IMR-90 (cell line): ENCODE data around the gene CATSPER1. TPM values are rescaled to one million over a fixed set of nuclear protein-coding genes. Genes with fewer than 3 reads are reported as not detected.

ENCODE experiments used
- ATAC-seq: fragments of 200-7000 bp; cut with Tn5 transposase; 2 replicates; pipeline ENCODE4 v1.9.1; 2020; ENCODE audit warnings: low read depth, mild to moderate bottlenecking, moderate library complexity
- BruUV-seq: library from RNA; stranded (reverse); fragments of 400-500 nt; replicated peaks from 2 replicates; lab custom pipeline; 2021; lab: Mats Ljungman, UMichigan
- CTCF ChIA-PET: fragments of 300-600 bp; formaldehyde crosslinking; extraction: SDS; loops from one replicate; lab custom pipeline; 2021; ENCODE audit warnings: antibody characterized with exemption; lab: Yijun Ruan, JAX
- POLR2A ChIA-PET: fragments of 300-600 bp; sonication (Branson Sonifier 250); formaldehyde crosslinking; loops from one replicate; lab custom pipeline; 2022; ENCODE audit warnings: antibody characterized with exemption; ENCODE audit not compliant: unreplicated experiment; lab: Charles Lee
- DNase-seq: peaks from one replicate; pipeline ENCODE4 v3.0.0; 2013
- H2AFZ ChIP-seq: replicated peaks from 2 replicates; pipeline ENCODE3; 2013; ENCODE audit warnings: low read length, mild to moderate bottlenecking; ENCODE audit not compliant: poor library complexity
- H2AK5ac ChIP-seq: 2 replicates; pipeline ENCODE4 v1.6.1; 2013; ENCODE audit warnings: low read depth, low read length, inconsistent platforms
- H2AK9ac ChIP-seq: replicated peaks from 2 replicates; pipeline ENCODE3; 2013; ENCODE audit warnings: mild to moderate bottlenecking, low read depth, low read length, moderate library complexity; ENCODE audit not compliant: poor library complexity
- H2BK120ac ChIP-seq: 2 replicates; pipeline ENCODE4 v1.6.1; 2013; ENCODE audit warnings: low read depth, low read length, inconsistent platforms
- H2BK15ac ChIP-seq: 3 replicates; pipeline ENCODE4 v1.6.1; 2013; ENCODE audit warnings: low read depth, low read length, inconsistent platforms
- H2BK20ac ChIP-seq: 2 replicates; pipeline ENCODE4 v1.6.1; 2013; ENCODE audit warnings: low read depth, mild to moderate bottlenecking, inconsistent platforms, low read length, moderate library complexity
- H2BK5ac ChIP-seq: 2 replicates; pipeline ENCODE4 v1.6.1; 2013; ENCODE audit warnings: mild to moderate bottlenecking, low read depth, low read length, inconsistent platforms; ENCODE audit not compliant: poor library complexity, severe bottlenecking
- H3K14ac ChIP-seq: replicated peaks from 2 replicates; pipeline ENCODE4 v1.6.1; 2013; ENCODE audit warnings: low read depth, low read length, inconsistent platforms
- H3K18ac ChIP-seq: 2 replicates; pipeline ENCODE4 v1.6.1; 2013; ENCODE audit warnings: low read depth, low read length, control low read depth
- H3K23ac ChIP-seq: 2 replicates; pipeline ENCODE4 v1.6.1; 2013; ENCODE audit warnings: low read depth, low read length, inconsistent platforms
- H3K27ac ChIP-seq: 2 replicates; pipeline ENCODE4 v1.5.1; 2013; ENCODE audit warnings: mild to moderate bottlenecking, control low read depth, low read length; ENCODE audit not compliant: insufficient read depth
- H3K27me3 ChIP-seq: 2 replicates; pipeline ENCODE4 v1.6.1; 2013; ENCODE audit warnings: low read length; ENCODE audit not compliant: control insufficient read depth, insufficient read depth
- H3K36me3 ChIP-seq: 2 replicates; pipeline ENCODE4 v1.6.1; 2013; ENCODE audit warnings: low read length, mixed read lengths; ENCODE audit not compliant: control insufficient read depth, insufficient read depth
- H3K4ac ChIP-seq: 2 replicates; pipeline ENCODE4 v1.6.1; 2013; ENCODE audit warnings: low read depth, low read length, inconsistent platforms
- H3K4me1 ChIP-seq: 2 replicates; pipeline ENCODE4 v1.6.1; 2013; ENCODE audit warnings: low read length, mixed read lengths; ENCODE audit not compliant: control insufficient read depth, insufficient read depth
- H3K4me2 ChIP-seq: 2 replicates; pipeline ENCODE4 v1.6.1; 2013; ENCODE audit warnings: low read depth, mild to moderate bottlenecking, control low read depth, low read length, moderate library complexity
- H3K4me3 ChIP-seq: 2 replicates; pipeline ENCODE4 v1.5.1; 2013; ENCODE audit warnings: low read depth, mild to moderate bottlenecking, control low read depth, low read length, moderate library complexity; ENCODE audit not compliant: insufficient read depth
- H3K56ac ChIP-seq: 2 replicates; pipeline ENCODE4 v1.6.1; 2013; ENCODE audit warnings: low read length, inconsistent platforms; ENCODE audit not compliant: insufficient read depth; ENCODE audit errors: extremely low read depth
- H3K79me1 ChIP-seq, 2 experiments: 2 replicates each; pipeline ENCODE4 v1.6.1; 2013; ENCODE audit warnings: low read length in 2 of 2, inconsistent platforms in 1 of 2, low read depth in 1 of 2
- H3K9ac ChIP-seq: 2 replicates; pipeline ENCODE4 v1.6.1; 2013; ENCODE audit warnings: low read depth, low read length, control low read depth
- H3K9me1 ChIP-seq: 2 replicates; pipeline ENCODE4 v1.6.1; 2013; ENCODE audit warnings: low read length, inconsistent platforms; ENCODE audit not compliant: insufficient read depth
- H3K9me3 ChIP-seq: 2 replicates; pipeline ENCODE4 v1.6.1; 2013; ENCODE audit warnings: low read length; ENCODE audit not compliant: control insufficient read depth, insufficient read depth
- H4K20me1 ChIP-seq: 2 replicates; pipeline ENCODE4 v1.6.1; 2013; ENCODE audit warnings: low read length, inconsistent platforms; ENCODE audit not compliant: insufficient read depth
- H4K5ac ChIP-seq: 2 replicates; pipeline ENCODE4 v1.6.1; 2013; ENCODE audit warnings: mild to moderate bottlenecking, low read depth, low read length, control low read depth
- H4K8ac ChIP-seq, 2 experiments: 2 replicates each; pipeline ENCODE4 v1.6.1; 2013; ENCODE audit warnings: low read depth in 2 of 2, low read length in 2 of 2, control low read depth in 1 of 2, inconsistent platforms in 1 of 2
- H4K91ac ChIP-seq: 2 replicates; pipeline ENCODE4 v1.6.1; 2013; ENCODE audit warnings: low read depth, low read length, inconsistent platforms; ENCODE audit not compliant: insufficient read depth
- BHLHE40 ChIP-seq: fragments of 150-350 bp; IDR thresholded peaks from 2 replicates; pipeline ENCODE4 v1.6.1; 2016; ENCODE audit warnings: mild to moderate bottlenecking, low read depth, low read length
- CEBPB ChIP-seq: IDR thresholded peaks from 2 replicates; pipeline ENCODE4 v1.6.1; 2012; ENCODE audit warnings: low read depth, low read length, improper control_type of control experiment
- CHD1 ChIP-seq: IDR thresholded peaks from 2 replicates; pipeline ENCODE4 v1.6.1; 2012; ENCODE audit warnings: low read depth, low read length, improper control_type of control experiment
- CTCF ChIP-seq: conservative IDR thresholded peaks from 2 replicates; pipeline ENCODE4 v1.5.1; 2012; ENCODE audit warnings: mild to moderate bottlenecking, low read depth, low read length, improper control_type of control experiment
- FOS ChIP-seq: fragments of 150-350 bp; IDR thresholded peaks from 2 replicates; pipeline ENCODE4 v1.6.1; 2016; ENCODE audit warnings: low read depth, low read length
- MAZ ChIP-seq: IDR thresholded peaks from 2 replicates; pipeline ENCODE4 v1.6.1; 2012; ENCODE audit warnings: low read depth, mild to moderate bottlenecking, low read length, improper control_type of control experiment, moderate library complexity, borderline replicate concordance
- MXI1 ChIP-seq: IDR thresholded peaks from 2 replicates; pipeline ENCODE4 v1.6.1; 2012; ENCODE audit warnings: low read depth, mild to moderate bottlenecking, low read length, moderate library complexity, borderline replicate concordance
- POLR2A ChIP-seq: IDR thresholded peaks from 2 replicates; pipeline ENCODE4 v1.6.1; 2012; ENCODE audit warnings: mild to moderate bottlenecking, low read depth, low read length
- RAD21 ChIP-seq: IDR thresholded peaks from 2 replicates; pipeline ENCODE4 v1.6.1; 2012; ENCODE audit warnings: low read length, improper control_type of control experiment
- RCOR1 ChIP-seq: IDR thresholded peaks from 2 replicates; pipeline ENCODE4 v1.6.1; 2012; ENCODE audit warnings: mild to moderate bottlenecking, low read length, improper control_type of control experiment; ENCODE audit not compliant: insufficient replicate concordance
- RFX5 ChIP-seq: IDR thresholded peaks from 2 replicates; pipeline ENCODE4 v1.8.0; 2012; ENCODE audit warnings: low read depth, mild to moderate bottlenecking, low read length, moderate library complexity
- WGBS, 2 experiments: methylation state at CpG; one replicate each; pipeline versions ENCODE4 v1.1.5 to v1.1.7; 2013; ENCODE audit warnings: missing lambda C conversion rate in 2 of 2; ENCODE audit not compliant: insufficient read length in 1 of 2; ENCODE audit errors: extremely low coverage in 2 of 2; 5-methylcytosine and 5-hydroxymethylcytosine counted together
- dilution Hi-C: fragments of 300-500 bp; cut with HindIII; formaldehyde crosslinking; loops from one replicate; pipeline ENCODE4 v1.14.3; 2018; ENCODE audit warnings: low sequenced_read_pairs; ENCODE audit not compliant: unreplicated experiment
- in situ Hi-C: fragments of 300-500 bp; cut with MboI; formaldehyde crosslinking; loops from 3 replicates; pipeline ENCODE4 v1.14.3; 2019; ENCODE audit warnings: low sequenced_read_pairs, inconsistent platforms, mixed read lengths
- intact Hi-C: fragments of 100-400 bp; cut with micrococcal nuclease; formaldehyde crosslinking; loops from 2 replicates; pipeline ENCODE4 v1.10.0; 2022
- polyA plus RNA-seq, 3 experiments: library from polyadenylated mRNA; depleted of rRNA; stranded (reverse); fragments of >200 nt; gene quantifications; 2 replicates each; pipeline ENCODE4 v1.2.3, GENCODE V29; 2012; ENCODE audit warnings: low replicate concordance in 1 of 3
- total RNA-seq: library from RNA; depleted of rRNA; stranded (reverse); fragments of >200 nt; gene quantifications from 2 replicates; pipeline ENCODE4 v1.2.3, GENCODE V29; 2012

The CATSPER1 gene
- total and polyA plus RNA-seq, 2 of the 4 experiments (the other 2 are of a cell fraction), result 0.18 to 0.91 TPM

GRCh38 chr11:66047541-66048365 lies 21.5 kb upstream of the CATSPER1 start:
- Histone ChIP-seq H3K27ac (no peak overlapping the region), H3K4me1 (peaks cover 6% of the 10 kb centered on the region), H2AFZ (no peak overlapping the region), H2BK120ac (no peak overlapping the region), H2BK15ac (no peak overlapping the region), H3K4me3 (no peak overlapping the region), H2AK9ac (no peak overlapping the region), H3K27me3 (peaks cover 27% of the 10 kb centered on the region; the same call in 1 of the 2 replicates), H3K4ac (no peak overlapping the region), H3K9ac (no peak overlapping the region), H3K9me1 (0 out of 2 replicates have a peak, but pooled peaks cover 7% of the 10 kb centered on the region), H3K23ac (no peak overlapping the region), H2BK5ac (no peak overlapping the region), H2BK20ac (no peak overlapping the region), H2AK5ac (no peak overlapping the region), H3K56ac (no peak overlapping the region), H4K5ac (no peak overlapping the region), H3K14ac (no peak overlapping the region), H4K91ac (no peak overlapping the region), H4K20me1 (0 out of 2 replicates have a peak, but pooled peaks cover 2% of the 10 kb centered on the region), H3K18ac (no peak overlapping the region), H3K79me1 (peaks cover 0 to 15% of the 10 kb centered on the region in 2 experiments; a peak in 2 of 4 replicates), H4K8ac (no peak overlapping the region), H3K9me3 (no peaks in the 10 kb centered on the region; the same call in 1 of the 2 replicates), H3K4me2 (no peak overlapping the region), H3K36me3 (no peaks in the 10 kb centered on the region)
- ATAC-seq (no peak), DNase-seq (no peak)
- dilution Hi-C loops, result no loop called here
- ChIA-PET POLR2A (no interaction called here), CTCF (no interaction called here)
- BruUV-seq, result no TSS peak
- WGBS, 2 experiments, result 84% methylated on average over 2 of the region's 11 CpGs; no CpG with 5 or more reads in 1 of the 2 experiments
- in situ Hi-C loops, result no loop called here
- TF ChIP-seq FOS (no peak), RCOR1 (no peak), BHLHE40 (no peak), POLR2A (no peak), MAZ (no peak), RFX5 (no peak), RAD21 (no peak), CHD1 (no peak), CEBPB (no peak), CTCF (no peak), MXI1 (no peak)
- intact Hi-C loops, result no loop called here
